WI38 (cell line): Measurements from ENCODE around the gene SLAMF6.
"Not testable (repeated sequence)": the region's sequence is repeated elsewhere in the genome, so short reads cannot be mapped to it uniquely, and the experiment has no call there.

Source experiments
- H3K4me3 ChIP-seq: 2 replicates; pipeline ENCODE4 v1.5.1; 2011; ENCODE audit warnings: low read depth, mild to moderate bottlenecking, control low read depth, low read length
- TF ChIP-seq, protein P1 (sequence below): IDR thresholded peaks from 2 replicates; pipeline ENCODE4 v1.5.1; 2012; ENCODE audit warnings: low read depth, mild to moderate bottlenecking, control low read depth, low read length

Gene SLAMF6

DNA sequence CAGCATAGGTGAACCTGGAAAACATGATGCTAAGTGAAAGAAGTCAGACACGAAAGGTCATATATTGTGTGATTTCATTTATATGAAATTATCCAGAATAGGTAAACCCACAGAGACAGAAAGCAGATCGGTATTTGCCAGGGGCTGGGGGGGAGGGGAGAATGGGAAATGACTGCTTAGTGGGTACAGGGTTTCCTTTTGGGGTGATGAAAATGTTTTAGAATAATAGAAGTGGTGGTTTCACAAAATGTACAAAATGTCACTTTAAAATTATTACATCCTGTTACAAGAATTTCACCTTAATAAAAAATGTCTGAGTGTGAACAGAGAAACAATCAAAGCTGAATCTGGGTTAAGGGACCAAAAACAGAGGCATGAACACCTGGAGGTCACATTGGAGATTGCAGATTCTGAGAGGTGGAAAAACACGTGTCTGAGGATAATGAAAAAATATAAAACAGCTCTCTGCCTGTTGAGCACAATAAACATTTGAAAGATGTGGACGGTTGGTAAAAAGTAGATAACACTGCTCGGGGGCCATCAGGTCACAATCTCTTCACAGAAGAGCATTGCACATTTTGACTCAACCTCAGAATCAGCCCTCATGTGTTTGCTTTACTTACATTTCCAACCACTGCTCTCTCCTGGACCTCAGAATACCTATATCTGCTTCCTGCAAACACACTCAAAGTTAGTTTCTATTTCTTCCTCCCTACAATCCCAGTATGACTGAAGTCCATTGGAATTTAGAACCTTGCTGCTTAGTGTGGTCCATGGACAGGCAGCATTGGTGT, 3.2 kb downstream of the SLAMF6 start:
- no peak overlapping the region for H3K4me3 ChIP-seq
- TF ChIP-seq, protein P1, sequence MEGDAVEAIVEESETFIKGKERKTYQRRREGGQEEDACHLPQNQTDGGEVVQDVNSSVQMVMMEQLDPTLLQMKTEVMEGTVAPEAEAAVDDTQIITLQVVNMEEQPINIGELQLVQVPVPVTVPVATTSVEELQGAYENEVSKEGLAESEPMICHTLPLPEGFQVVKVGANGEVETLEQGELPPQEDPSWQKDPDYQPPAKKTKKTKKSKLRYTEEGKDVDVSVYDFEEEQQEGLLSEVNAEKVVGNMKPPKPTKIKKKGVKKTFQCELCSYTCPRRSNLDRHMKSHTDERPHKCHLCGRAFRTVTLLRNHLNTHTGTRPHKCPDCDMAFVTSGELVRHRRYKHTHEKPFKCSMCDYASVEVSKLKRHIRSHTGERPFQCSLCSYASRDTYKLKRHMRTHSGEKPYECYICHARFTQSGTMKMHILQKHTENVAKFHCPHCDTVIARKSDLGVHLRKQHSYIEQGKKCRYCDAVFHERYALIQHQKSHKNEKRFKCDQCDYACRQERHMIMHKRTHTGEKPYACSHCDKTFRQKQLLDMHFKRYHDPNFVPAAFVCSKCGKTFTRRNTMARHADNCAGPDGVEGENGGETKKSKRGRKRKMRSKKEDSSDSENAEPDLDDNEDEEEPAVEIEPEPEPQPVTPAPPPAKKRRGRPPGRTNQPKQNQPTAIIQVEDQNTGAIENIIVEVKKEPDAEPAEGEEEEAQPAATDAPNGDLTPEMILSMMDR, result no peak

DNA sequence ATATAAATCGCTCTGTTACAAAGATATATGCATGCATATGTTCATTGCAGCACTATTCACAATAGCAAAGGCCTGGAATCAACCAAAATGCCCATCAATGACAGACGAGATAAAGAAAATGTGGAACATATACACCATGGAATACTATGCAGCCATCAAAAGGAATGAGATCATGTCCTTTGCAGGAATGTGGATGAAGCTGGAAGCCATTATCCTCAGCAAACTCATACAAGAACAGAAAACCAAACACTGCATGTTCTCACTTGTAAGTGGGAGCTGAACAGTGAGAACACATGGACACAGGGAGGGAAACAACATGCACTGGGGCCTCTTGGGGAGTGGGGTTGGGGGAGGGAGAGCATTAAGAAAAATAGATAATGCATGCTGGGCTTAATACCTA, 5.5 kb downstream of the SLAMF6 start:
- H3K4me3 ChIP-seq, result not testable (repeated sequence)

DNA sequence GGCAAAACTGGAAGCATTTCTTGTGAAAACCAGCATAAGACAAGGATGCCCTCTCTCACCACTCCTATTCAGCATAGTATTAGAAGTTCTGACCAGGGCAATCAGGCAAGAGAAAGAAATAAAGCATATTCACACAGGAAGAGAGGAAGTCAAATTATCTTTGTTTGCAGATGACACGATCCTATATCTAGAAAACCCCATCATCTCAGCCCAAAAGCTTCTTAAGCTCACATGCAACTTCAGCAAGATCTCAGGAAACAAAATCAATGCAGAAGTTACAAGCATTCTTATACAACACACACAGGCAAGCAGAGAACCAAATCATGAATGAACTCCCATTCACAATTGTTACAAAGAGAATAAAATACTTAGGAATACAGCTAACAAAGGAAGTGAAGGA, 7.1 kb downstream of the SLAMF6 start:
- not testable (repeated sequence) for H3K4me3 ChIP-seq

DNA sequence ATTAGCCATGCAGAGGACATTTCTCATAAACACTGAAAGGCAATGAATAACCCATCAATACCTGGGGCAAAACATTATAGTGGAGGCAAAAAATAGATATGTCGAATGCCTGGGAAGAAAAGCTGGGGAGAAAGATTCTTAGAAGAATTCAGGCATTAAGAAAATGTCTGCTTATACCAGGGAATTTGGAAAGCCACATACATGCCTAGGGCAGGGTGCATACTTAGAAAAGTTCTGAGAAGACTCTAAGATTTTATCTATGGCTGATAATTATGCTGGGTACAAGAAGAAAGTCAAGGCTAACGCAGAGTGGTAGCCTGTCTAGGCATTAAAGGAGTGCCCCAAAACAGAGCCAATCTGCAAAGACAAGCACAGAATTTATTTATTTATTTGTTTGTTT, 18.4 kb downstream of the SLAMF6 start:
- H3K4me3 ChIP-seq, result no peak overlapping the region
- TF ChIP-seq, protein P1, result no peak

DNA sequence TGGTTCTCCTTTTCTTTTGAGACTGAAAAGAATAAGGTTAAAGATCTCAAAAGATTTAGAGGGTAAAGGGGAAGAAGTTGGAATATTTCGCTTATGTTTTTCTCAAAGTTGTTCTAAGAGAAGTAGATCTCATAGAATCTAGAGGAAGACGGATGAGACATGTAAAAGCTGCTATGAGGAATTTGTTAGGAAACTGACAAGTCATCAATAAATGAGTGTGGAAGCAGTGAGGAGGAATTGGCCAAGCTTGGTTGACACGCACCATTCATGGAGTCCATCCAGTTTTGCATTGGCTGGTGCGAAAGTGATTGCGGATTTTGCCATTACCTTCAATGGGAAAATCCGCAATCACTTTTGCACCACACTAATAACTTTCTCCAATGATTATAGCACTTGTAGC, 20.0 kb downstream of the SLAMF6 start:
- TF ChIP-seq, protein P1, result no peak
- no peak overlapping the region for H3K4me3 ChIP-seq

DNA sequence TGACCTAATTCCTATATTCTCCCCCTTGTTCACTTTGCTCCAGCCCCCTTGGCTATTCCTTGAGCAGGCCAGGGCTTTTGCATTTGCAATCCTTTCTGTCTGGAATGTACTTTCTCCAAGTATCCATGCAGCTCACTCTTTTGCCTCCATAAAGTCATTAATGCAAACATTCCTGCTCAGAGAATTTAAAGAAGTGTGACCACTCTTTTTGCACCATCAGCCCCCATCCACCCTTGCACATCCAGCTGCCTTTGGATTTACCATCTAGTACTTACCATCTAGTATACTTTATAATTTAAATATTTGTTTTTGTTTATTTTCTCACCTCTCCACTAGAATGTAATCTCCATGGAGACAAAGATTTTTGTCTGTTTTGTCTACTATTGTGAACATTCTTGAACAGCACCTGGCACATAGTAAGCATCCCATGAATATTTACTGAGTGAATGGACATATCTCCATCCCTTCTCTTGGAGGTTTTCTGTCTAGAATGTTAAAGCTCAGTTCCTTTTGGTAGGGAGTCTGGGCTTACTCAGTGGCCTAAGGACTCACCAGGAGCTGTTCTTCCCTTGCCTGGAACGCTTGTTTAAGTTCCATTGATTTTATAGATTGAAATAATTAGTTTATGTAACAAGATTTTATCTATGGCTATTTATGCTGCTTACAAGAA, 22.6 kb downstream of the SLAMF6 start:
- no peak overlapping the region for H3K4me3 ChIP-seq
- TF ChIP-seq, protein P1, result no peak

DNA sequence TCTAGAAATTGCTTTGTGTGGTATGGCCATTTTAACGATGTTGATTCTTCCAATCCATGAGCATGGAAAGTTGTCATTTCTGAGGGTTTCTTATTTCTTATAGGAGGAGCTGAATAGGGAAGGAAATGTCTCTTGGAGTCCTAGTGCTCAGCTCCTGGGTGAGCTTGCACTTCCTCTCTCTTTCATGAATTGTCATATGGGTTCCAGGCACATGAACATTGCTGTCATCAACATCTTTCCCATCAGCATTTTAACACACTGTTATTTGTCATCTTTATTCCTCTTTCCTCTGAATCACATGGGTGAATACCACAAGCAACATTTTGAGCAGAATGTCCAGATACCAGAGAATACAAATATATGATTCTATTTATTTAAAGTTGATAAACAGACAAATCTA, 23.4 kb downstream of the SLAMF6 start:
- no peak overlapping the region for H3K4me3 ChIP-seq
- TF ChIP-seq, protein P1, result no peak

DNA sequence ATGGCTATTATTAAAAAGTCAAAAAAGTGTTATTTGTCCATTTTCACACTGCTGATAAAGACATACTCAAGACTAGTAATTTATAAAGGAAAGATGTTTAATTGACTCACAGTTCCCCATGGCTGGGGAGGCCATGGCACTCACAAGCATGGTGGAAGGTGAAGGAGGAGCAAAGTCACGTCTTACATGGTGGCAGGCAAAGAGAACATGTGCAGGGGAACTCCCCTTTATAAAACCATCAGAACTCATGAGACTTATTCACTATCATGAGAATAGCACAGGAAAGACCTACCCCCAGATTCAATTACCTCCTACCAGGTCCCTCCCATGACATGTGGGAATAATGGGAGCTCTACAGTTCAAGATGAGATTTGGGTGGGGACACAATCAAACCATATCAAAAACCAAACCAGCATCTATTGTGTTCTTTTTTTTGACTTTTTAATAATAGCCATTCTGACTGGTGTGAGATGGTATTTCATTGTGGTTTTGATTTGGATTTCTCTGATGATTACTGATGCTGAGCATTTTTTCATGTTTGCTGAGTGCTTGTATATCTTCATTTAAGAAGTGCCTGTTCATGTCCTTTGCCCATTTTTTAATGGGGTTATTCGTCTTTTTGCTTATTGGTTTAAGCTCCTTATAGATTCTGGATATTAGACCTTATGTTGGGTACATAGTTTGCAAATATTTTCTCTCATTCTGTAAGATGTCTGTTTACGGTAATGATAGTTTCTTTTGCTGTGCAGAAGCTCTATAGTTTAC, 24.6 kb downstream of the SLAMF6 start:
- H3K4me3 ChIP-seq, result not testable (repeated sequence)
